ENCODE data around the gene MMP24. TPM values are rescaled to one million over a fixed set of nuclear protein-coding genes. Genes with fewer than 3 reads are reported as not detected.
"Not testable (repeated sequence)": the region's sequence is repeated elsewhere in the genome, so short reads cannot be mapped to it uniquely, and the experiment has no call there.

MMP24 gene
- total RNA-seq, 1 experiment from 2014 or later = 8.2 TPM

DNA sequence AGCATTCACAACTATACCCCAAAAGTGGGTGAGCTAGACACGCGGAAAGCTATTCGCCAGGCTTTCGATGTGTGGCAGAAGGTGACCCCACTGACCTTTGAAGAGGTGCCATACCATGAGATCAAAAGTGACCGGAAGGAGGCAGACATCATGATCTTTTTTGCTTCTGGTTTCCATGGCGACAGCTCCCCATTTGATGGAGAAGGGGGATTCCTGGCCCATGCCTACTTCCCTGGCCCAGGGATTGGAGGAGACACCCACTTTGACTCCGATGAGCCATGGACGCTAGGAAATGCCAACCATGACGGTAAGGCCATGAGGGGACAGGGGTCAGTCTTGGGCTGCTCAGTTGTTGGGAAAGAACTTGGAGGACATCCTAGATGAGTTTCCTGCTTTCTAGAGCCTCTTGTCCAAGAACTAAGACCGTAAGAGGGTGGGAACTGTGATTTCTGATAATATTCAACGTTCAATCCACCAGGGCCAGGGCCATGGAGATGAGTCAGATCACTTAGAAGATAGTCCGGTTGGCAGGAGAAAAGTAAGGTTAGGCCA is 28.0 kb downstream of the MMP24 start:
- Mint-ChIP-seq H3K36me3 (ENCODE audit: insufficient read depth, unreplicated experiment) (peaks cover 10% of the 10 kb centered on the region), H3K4me1 (ENCODE audit: low read depth, unreplicated experiment) (peaks cover 27% of the 10 kb centered on the region)

GRCh38 chr20:35257175-35257909 is 30.9 kb downstream of the MMP24 start:
- Mint-ChIP-seq H3K27me3 (ENCODE audit: unreplicated experiment) (no peaks in the 10 kb centered on the region), H3K4me1 (ENCODE audit: low read depth, unreplicated experiment) (peaks cover 21% of the 10 kb centered on the region), H3K36me3 (ENCODE audit: insufficient read depth, unreplicated experiment) (peaks cover 5% of the 10 kb centered on the region), H3K27ac (ENCODE audit: unreplicated experiment) (no peak overlapping the region), H3K4me3 (ENCODE audit: low read depth, unreplicated experiment) (no peak overlapping the region), H3K9me3 (ENCODE audit: low read depth, unreplicated experiment) (no peaks in the 10 kb centered on the region)
- BruUV-seq (replicated peaks) = no TSS peak
- TF ChIP-seq, protein P1, sequence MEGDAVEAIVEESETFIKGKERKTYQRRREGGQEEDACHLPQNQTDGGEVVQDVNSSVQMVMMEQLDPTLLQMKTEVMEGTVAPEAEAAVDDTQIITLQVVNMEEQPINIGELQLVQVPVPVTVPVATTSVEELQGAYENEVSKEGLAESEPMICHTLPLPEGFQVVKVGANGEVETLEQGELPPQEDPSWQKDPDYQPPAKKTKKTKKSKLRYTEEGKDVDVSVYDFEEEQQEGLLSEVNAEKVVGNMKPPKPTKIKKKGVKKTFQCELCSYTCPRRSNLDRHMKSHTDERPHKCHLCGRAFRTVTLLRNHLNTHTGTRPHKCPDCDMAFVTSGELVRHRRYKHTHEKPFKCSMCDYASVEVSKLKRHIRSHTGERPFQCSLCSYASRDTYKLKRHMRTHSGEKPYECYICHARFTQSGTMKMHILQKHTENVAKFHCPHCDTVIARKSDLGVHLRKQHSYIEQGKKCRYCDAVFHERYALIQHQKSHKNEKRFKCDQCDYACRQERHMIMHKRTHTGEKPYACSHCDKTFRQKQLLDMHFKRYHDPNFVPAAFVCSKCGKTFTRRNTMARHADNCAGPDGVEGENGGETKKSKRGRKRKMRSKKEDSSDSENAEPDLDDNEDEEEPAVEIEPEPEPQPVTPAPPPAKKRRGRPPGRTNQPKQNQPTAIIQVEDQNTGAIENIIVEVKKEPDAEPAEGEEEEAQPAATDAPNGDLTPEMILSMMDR (IDR thresholded peaks at IDR 0.05; ENCODE audit: unreplicated experiment) = no peak
- CTCF ChIA-PET = interaction anchor here (0.6 kb wide), 1 partner anchor 13 kb away, joined by 4 read pairs; no protein-coding TSS in a partner anchor
- intact Hi-C loops (cut with micrococcal nuclease; ENCODE audit: unreplicated experiment) = no loop called here
- no peak for DNase-seq

More for the DNA sequence above, 28.0 kb downstream of the MMP24 start:
- DNase-seq = no peak
- no peaks in the 10 kb centered on the region for H3K27me3 Mint-ChIP-seq (ENCODE audit: unreplicated experiment)
- CTCF ChIA-PET = interaction anchor here (0.6 kb wide), 1 partner anchor 271 kb away, joined by 3 read pairs; no protein-coding TSS in a partner anchor
- intact Hi-C loops (cut with micrococcal nuclease; ENCODE audit: unreplicated experiment) = no loop called here
- TF ChIP-seq, protein P1 (IDR thresholded peaks at IDR 0.05; ENCODE audit: unreplicated experiment) = no peak
- no TSS peak for BruUV-seq (replicated peaks)
- no peaks in the 10 kb centered on the region for H3K9me3 Mint-ChIP-seq (ENCODE audit: low read depth, unreplicated experiment)
- H3K4me3 Mint-ChIP-seq (ENCODE audit: low read depth, unreplicated experiment) = no peak overlapping the region
- no peak overlapping the region for H3K27ac Mint-ChIP-seq (ENCODE audit: unreplicated experiment)

DNA sequence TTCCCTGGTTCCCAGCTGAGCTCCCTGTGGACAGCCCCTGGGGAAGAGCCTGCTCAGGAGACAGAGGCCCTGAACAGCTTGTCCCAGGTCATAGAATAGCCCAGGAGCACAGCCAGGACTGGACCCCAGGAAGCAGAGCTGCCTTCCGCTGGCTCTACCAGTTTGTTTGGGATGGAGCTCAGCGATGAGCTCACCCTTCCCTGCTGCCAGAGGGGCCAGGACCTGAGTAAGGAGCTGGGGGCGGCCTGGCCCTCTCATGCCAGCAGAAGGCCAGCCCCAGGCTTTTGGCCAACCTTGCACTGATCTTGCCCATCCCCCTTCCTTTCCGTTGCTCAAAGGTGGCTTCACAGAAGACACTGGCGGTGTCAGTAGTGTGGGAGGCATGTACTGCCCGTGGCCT is 33.9 kb downstream of the MMP24 start:
- BruUV-seq (replicated peaks) = no TSS peak
- H3K4me3 Mint-ChIP-seq (ENCODE audit: low read depth, unreplicated experiment) = no peak overlapping the region
- DNase-seq = no peak
- no peaks in the 10 kb centered on the region for H3K9me3 Mint-ChIP-seq (ENCODE audit: low read depth, unreplicated experiment)
- peaks cover 42% of the 10 kb centered on the region for H3K4me1 Mint-ChIP-seq (ENCODE audit: low read depth, unreplicated experiment)
- peak overlapping the region; percentile 25 for H3K27ac Mint-ChIP-seq (ENCODE audit: unreplicated experiment)
- no peaks in the 10 kb centered on the region for H3K27me3 Mint-ChIP-seq (ENCODE audit: unreplicated experiment)
- CTCF ChIA-PET = interaction anchor here (0.6 to 2.3 kb wide), 3 partner anchors 11 to 140 kb away, joined by 3 to 6 read pairs (median 3); no protein-coding TSS in a partner anchor
- TF ChIP-seq, protein P1 (IDR thresholded peaks at IDR 0.05; ENCODE audit: unreplicated experiment) = no peak
- peaks cover 15% of the 10 kb centered on the region for H3K36me3 Mint-ChIP-seq (ENCODE audit: insufficient read depth, unreplicated experiment)
- intact Hi-C loops (cut with micrococcal nuclease; ENCODE audit: unreplicated experiment) = no loop called here

GRCh38 chr20:35262321-35262720 is 35.8 kb downstream of the MMP24 start:
- H3K9me3 Mint-ChIP-seq (ENCODE audit: low read depth, unreplicated experiment); H3K27ac Mint-ChIP-seq (ENCODE audit: unreplicated experiment); DNase-seq; intact Hi-C loops (cut with micrococcal nuclease; ENCODE audit: unreplicated experiment); H3K27me3 Mint-ChIP-seq (ENCODE audit: unreplicated experiment); BruUV-seq (replicated peaks); H3K4me3 Mint-ChIP-seq (ENCODE audit: low read depth, unreplicated experiment): not testable (repeated sequence)
- CTCF ChIA-PET = interaction anchor here (0.7 kb wide), 1 partner anchor 46 kb away, joined by 3 read pairs; no protein-coding TSS in a partner anchor
- H3K4me1 Mint-ChIP-seq (ENCODE audit: low read depth, unreplicated experiment) = peaks cover 45% of the 10 kb centered on the region
- H3K36me3 Mint-ChIP-seq (ENCODE audit: insufficient read depth, unreplicated experiment) = peaks cover 20% of the 10 kb centered on the region

DNA sequence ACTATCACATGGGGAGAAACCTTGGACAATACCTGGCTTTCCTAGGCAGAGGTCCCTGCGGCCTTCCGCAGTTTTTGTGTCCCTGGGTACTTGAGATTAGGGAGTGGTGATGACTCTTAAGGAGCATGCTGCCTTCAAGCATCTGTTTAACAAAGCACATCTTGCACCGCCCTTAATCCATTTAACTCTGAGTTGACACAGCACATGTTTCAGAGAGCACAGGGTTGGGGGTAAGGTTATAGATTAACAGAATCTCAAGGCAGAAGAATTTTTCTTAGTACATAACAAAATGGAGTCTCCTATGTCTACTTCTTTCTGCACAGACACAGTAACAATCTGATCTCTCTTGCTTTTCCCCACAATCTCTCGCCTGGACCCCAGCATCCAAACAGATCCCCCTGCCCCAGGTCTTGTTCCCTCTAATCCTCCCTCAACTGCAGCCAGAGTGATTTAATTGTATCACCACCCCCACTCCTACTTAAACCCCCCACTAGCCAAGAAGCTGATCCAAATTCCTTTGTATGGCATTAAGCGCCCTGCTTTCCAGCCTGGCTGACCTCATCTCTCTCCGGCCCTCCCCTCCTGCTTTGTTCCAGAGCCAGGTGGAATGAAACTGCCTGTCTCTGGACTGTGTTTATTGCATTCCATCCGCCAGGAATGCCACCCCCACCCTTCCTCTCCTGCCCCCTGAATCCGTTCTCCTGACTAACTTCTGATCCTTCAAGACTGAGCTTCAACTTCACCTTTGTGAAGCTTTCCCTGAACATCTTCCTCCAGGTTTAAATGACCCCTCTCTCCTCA is 36.4 kb downstream of the MMP24 start:
- intact Hi-C loops (cut with micrococcal nuclease; ENCODE audit: unreplicated experiment); H3K9me3 Mint-ChIP-seq (ENCODE audit: low read depth, unreplicated experiment); H3K27me3 Mint-ChIP-seq (ENCODE audit: unreplicated experiment); BruUV-seq (replicated peaks): not testable (repeated sequence)
- Mint-ChIP-seq H3K36me3 (ENCODE audit: insufficient read depth, unreplicated experiment) (peaks cover 20% of the 10 kb centered on the region), H3K4me3 (ENCODE audit: low read depth, unreplicated experiment) (peak overlapping the region; percentile 56), H3K4me1 (ENCODE audit: low read depth, unreplicated experiment) (peaks cover 39% of the 10 kb centered on the region), H3K27ac (ENCODE audit: unreplicated experiment) (peak overlapping the region; percentile 70)
- DNase-seq = peak; percentile 81
- CTCF ChIA-PET = interaction anchor here (0.6 to 3.9 kb wide), 14 partner anchors 12 to 1200 kb away, joined by 3 to 85 read pairs (median 4); partner anchors contain the start of genes EDEM2 and MMP24OS

Data from Calu3 (cell line).